AG04450 (cell line): Measurements from ENCODE around the gene BSN. TPM values are rescaled to one million over a fixed set of nuclear protein-coding genes. Genes with fewer than 3 reads are reported as not detected.

Experiments
- CTCF ChIA-PET: fragments of 300-600, 350-600 bp; formaldehyde crosslinking; extraction: SDS; loops from one replicate; lab custom pipeline; 2022; ENCODE audit warnings: antibody characterized with exemption, inconsistent platforms; lab: Charles Lee
- POLR2A ChIA-PET: fragments of 350-600 bp; formaldehyde crosslinking; extraction: SDS; loops from one replicate; lab custom pipeline; 2021; ENCODE audit warnings: antibody characterized with exemption, inconsistent platforms; lab: Yijun Ruan, JAX
- DNase-seq: peaks from one replicate; pipeline ENCODE4 v3.0.0-alpha.2; 2011; ENCODE audit warnings: low read depth, low spot score
- H3K27ac ChIP-seq: one replicate; pipeline ENCODE4 v1.5.1; 2012; ENCODE audit warnings: low read depth, low read length, control low read depth
- H3K27me3 ChIP-seq: one replicate; pipeline ENCODE4 v1.6.0; 2012; ENCODE audit warnings: low read length; ENCODE audit not compliant: control insufficient read depth, insufficient read depth
- H3K4me3 ChIP-seq: 2 replicates; pipeline ENCODE4 v1.5.1; 2011; ENCODE audit warnings: mild to moderate bottlenecking, low read depth, low read length, control low read depth
- H3K9me3 ChIP-seq: 2 replicates; pipeline ENCODE4 v1.5.1; 2012; ENCODE audit warnings: low read length; ENCODE audit not compliant: control insufficient read depth, insufficient read depth
- CTCF ChIP-seq: IDR thresholded peaks from 2 replicates; pipeline ENCODE4 v1.5.1; 2011; ENCODE audit warnings: low read depth, low read length, control low read depth, inconsistent platforms
- polyA plus RNA-seq: library from polyadenylated mRNA; depleted of rRNA; stranded (reverse); fragments of >200 nt; gene quantifications from 2 replicates; pipeline ENCODE4 v1.2.3, GENCODE V29; 2011

The BSN gene
- polyA plus RNA-seq, 1 experiment = not detected

- H3K27me3 ChIP-seq = no peaks in the 10 kb centered on the region
- H3K27ac ChIP-seq = no peak overlapping the region
- no peak for DNase-seq
- H3K4me3 ChIP-seq = no peak overlapping the region
- TF ChIP-seq CTCF = no peak
- POLR2A ChIA-PET = interaction anchor here (1.5 kb wide), 1 partner anchor 9 kb away, joined by 5 read pairs; no protein-coding TSS in a partner anchor
- H3K9me3 ChIP-seq = no peaks in the 10 kb centered on the region
- CTCF ChIA-PET = interaction anchor here (1.2 to 2.5 kb wide), 5 partner anchors 10 to 163 kb away, joined by 3 to 20 read pairs (median 6); no protein-coding TSS in a partner anchor
Measured at GRCh38 chr3:49702672-49703071, 148.4 kb downstream of the BSN start.

- no peak overlapping the region for H3K27ac ChIP-seq
Measured at GRCh38 chr3:49703443-49703927, 149.2 kb downstream of the BSN start.

GRCh38 chr3:49703956-49704355 is 149.7 kb downstream of the BSN start:
- POLR2A ChIA-PET = no interaction called here

More at GRCh38 chr3:49703443-49703927, 149.2 kb downstream of the BSN start:
- ChIA-PET POLR2A (no interaction called here), CTCF (interaction anchor here (0.6 to 2.5 kb wide), 6 partner anchors 10 to 197 kb away, joined by 3 to 20 read pairs (median 5); partner anchors contain the start of gene IP6K1)
- peak; percentile 85 for TF ChIP-seq CTCF
- Histone ChIP-seq H3K27me3 (no peaks in the 10 kb centered on the region), H3K4me3 (no peak overlapping the region), H3K9me3 (no peaks in the 10 kb centered on the region)
- peak; percentile 27 for DNase-seq

GRCh38 chr3:49704629-49705028 is 150.4 kb downstream of the BSN start:
- no peaks in the 10 kb centered on the region for H3K27me3 ChIP-seq
- no peak for DNase-seq
- no peak overlapping the region for H3K4me3 ChIP-seq
- ChIA-PET CTCF (interaction anchor here (2.5 kb wide), 1 partner anchor 134 kb away, joined by 20 read pairs; no protein-coding TSS in a partner anchor), POLR2A (no interaction called here)
- H3K9me3 ChIP-seq = no peaks in the 10 kb centered on the region
- no peak overlapping the region for H3K27ac ChIP-seq
- TF ChIP-seq CTCF = no peak

More at GRCh38 chr3:49703956-49704355, 149.7 kb downstream of the BSN start:
- TF ChIP-seq CTCF = no peak
- DNase-seq = no peak
- Histone ChIP-seq H3K27ac (no peak overlapping the region), H3K9me3 (no peaks in the 10 kb centered on the region), H3K4me3 (no peak overlapping the region), H3K27me3 (no peaks in the 10 kb centered on the region)
- CTCF ChIA-PET = interaction anchor here (0.6 to 2.5 kb wide), 4 partner anchors 9 to 196 kb away, joined by 3 to 20 read pairs (median 5); partner anchors contain the start of gene IP6K1

- TF ChIP-seq CTCF = no peak
- Histone ChIP-seq H3K4me3 (no peak overlapping the region), H3K9me3 (no peaks in the 10 kb centered on the region), H3K27ac (no peak overlapping the region), H3K27me3 (no peaks in the 10 kb centered on the region)
- CTCF ChIA-PET = no interaction called here
- POLR2A ChIA-PET = no interaction called here
- no peak for DNase-seq
Measured at GRCh38 chr3:49705390-49705960, 151.2 kb downstream of the BSN start.
